Lower leg skin (tissue), 4 donors: ENCODE results near the gene MSRB3. TPM values are rescaled to one million over a fixed set of nuclear protein-coding genes. Genes with fewer than 3 reads are reported as not detected.
"Not testable (repeated sequence)": the region's sequence is repeated elsewhere in the genome, so short reads cannot be mapped to it uniquely, and the experiment has no call there.

Experiments used
- DNase-seq, 2 donors: peaks; one replicate each; pipeline ENCODE4 v3.0.0-alpha.2; 2019; ENCODE audit warnings: low spot score in 2 of 2
- H3K4me3 ChIP-seq: fragments of 200-600 bp; sonication (generic); 2 replicates; pipeline ENCODE4 v1.5.1; 2017; ENCODE audit warnings: mild to moderate bottlenecking, low read depth; ENCODE audit not compliant: poor library complexity, severe bottlenecking
- CTCF ChIP-seq, 3 donors: fragments of 450-650 bp; IDR thresholded peaks; one replicate each; pipeline ENCODE4 v1.5.1; 2016; ENCODE audit warnings: antibody characterized with exemption in 3 of 3, mild to moderate bottlenecking in 3 of 3, moderate library complexity in 2 of 3
- POLR2A ChIP-seq, 2 donors: fragments of 450-650 bp; IDR thresholded peaks; one replicate each; pipeline ENCODE4 v1.6.1; 2016 to 2017; ENCODE audit warnings: antibody characterized with exemption in 2 of 2, mild to moderate bottlenecking in 1 of 2, moderate library complexity in 1 of 2
- WGBS, 2 donors: methylation state at CpG; one replicate each; pipeline ENCODE4 v1.1.5; 2018; 5-methylcytosine and 5-hydroxymethylcytosine counted together
- intact Hi-C: fragments of 100-400 bp; cut with DNase I; formaldehyde crosslinking; loops from one replicate; pipeline ENCODE4 v1.15.0; 2023; ENCODE audit warnings: low total_unique reads
- total RNA-seq, 4 donors: library from RNA; depleted of rRNA; stranded (reverse); fragments of >200 nt; gene quantifications; one replicate each; pipeline ENCODE4 v1.1.0, GENCODE V29; 2016

The MSRB3 gene
- total RNA-seq, 4 donors from 2014 or later: 6.1 to 16.6 (median 7.9) TPM

GRCh38 chr12:65465766-65466547, 187.5 kb downstream of the MSRB3 start:
- no peak overlapping the region for H3K4me3 ChIP-seq
- WGBS, 2 donors: 70 to 71% methylated on average over 9 of the region's 9 CpGs
- no peak for DNase-seq
- TF ChIP-seq CTCF (IDR thresholded peaks at IDR 0.05): no peak
- TF ChIP-seq POLR2A (IDR thresholded peaks at IDR 0.05): no peak
- intact Hi-C loops: no loop called here

GRCh38 chr12:65466911-65467310, 188.4 kb downstream of the MSRB3 start:
- WGBS, 2 donors: 85 to 100% methylated on average over 1 of the region's 1 CpG
- intact Hi-C loops: no loop called here
- no peak for DNase-seq
- TF ChIP-seq POLR2A (IDR thresholded peaks at IDR 0.05) (no peak), CTCF (IDR thresholded peaks at IDR 0.05) (no peak)
- H3K4me3 ChIP-seq: no peak overlapping the region

GRCh38 chr12:65470256-65470655, 191.8 kb downstream of the MSRB3 start:
- H3K4me3 ChIP-seq: no peak overlapping the region
- no peak for TF ChIP-seq POLR2A (IDR thresholded peaks at IDR 0.05)
- TF ChIP-seq CTCF (IDR thresholded peaks at IDR 0.05): no peak
- DNase-seq: no peak
- intact Hi-C loops: no loop called here
- 50 to 54% methylated on average over 6 of the region's 6 CpGs for WGBS, 2 donors

GRCh38 chr12:65472079-65472478, 193.6 kb downstream of the MSRB3 start:
- TF ChIP-seq POLR2A (IDR thresholded peaks at IDR 0.05) (no peak), CTCF (IDR thresholded peaks at IDR 0.05) (no peak)
- no peak overlapping the region for H3K4me3 ChIP-seq
- intact Hi-C loops: no loop called here
- 65 to 79% methylated on average over 2 of the region's 2 CpGs for WGBS, 2 donors
- DNase-seq: no peak

- intact Hi-C loops: no loop called here
- WGBS, 2 donors: 93% methylated on average over 6 of the region's 6 CpGs
- H3K4me3 ChIP-seq: no peak overlapping the region
- DNase-seq: no peak
- TF ChIP-seq POLR2A (IDR thresholded peaks at IDR 0.05): no peak
- no peak for TF ChIP-seq CTCF (IDR thresholded peaks at IDR 0.05)
Observed at GRCh38 chr12:65474831-65475230, 196.3 kb downstream of the MSRB3 start.

- no peak for TF ChIP-seq POLR2A (IDR thresholded peaks at IDR 0.05)
- TF ChIP-seq CTCF (IDR thresholded peaks at IDR 0.05): no peak
- no peak for DNase-seq
- intact Hi-C loops: no loop called here
- H3K4me3 ChIP-seq: no peak overlapping the region
Observed at GRCh38 chr12:65477721-65478120, 199.2 kb downstream of the MSRB3 start.

- intact Hi-C loops, H3K4me3 ChIP-seq, DNase-seq: not testable (repeated sequence)
- 97% methylated on average over 3 of the region's 3 CpGs for WGBS, 2 donors
Observed at GRCh38 chr12:65483891-65484516, 205.5 kb downstream of the MSRB3 start.
